ENCODE measurements around the gene MAP3K8. TPM values are rescaled to one million over a fixed set of nuclear protein-coding genes. Genes with fewer than 3 reads are reported as not detected.
"Not testable (repeated sequence)": the region's sequence is repeated elsewhere in the genome, so short reads cannot be mapped to it uniquely, and the experiment has no call there.

MAP3K8 gene
- total RNA-seq, 4 donors from 2014 or later, result 3.2 to 5.3 (median 4.2) TPM

DNA sequence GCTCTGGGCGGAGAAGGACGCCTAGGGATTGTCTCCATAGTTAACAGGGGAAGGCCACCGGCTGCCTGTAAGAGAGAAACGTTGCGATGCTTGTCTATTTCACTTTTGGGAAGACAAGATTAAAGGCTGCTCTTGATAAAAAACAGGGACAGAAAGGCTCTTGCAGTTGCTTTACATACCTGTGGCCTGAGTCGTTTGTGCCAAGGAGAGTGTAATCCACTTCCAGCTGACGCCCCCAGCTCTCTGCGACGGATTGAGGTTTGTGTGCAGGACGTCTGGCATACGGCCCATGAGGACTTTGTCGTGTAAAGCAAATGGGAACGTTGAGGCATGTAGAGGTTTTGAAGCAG lies 1.1 kb downstream of the MAP3K8 start:
- H3K4me1 ChIP-seq, result peaks cover 47 to 62% of the 10 kb centered on the region in 2 donors
- in situ Hi-C loops (cut with MboI; ENCODE audit: low sequenced_read_pairs in 4 of 4) (no loop called here), intact Hi-C loops (cut with DNase I; ENCODE audit: low total_unique reads) (loop anchor here (2.0 to 10.0 kb wide), 4 partner anchors 20 to 430 kb away; partner anchors contain the start of gene MTPAP)
- no peak for TF ChIP-seq POLR2A (IDR thresholded peaks at IDR 0.05)
- no peaks in the 10 kb centered on the region for H3K27me3 ChIP-seq
- no peak for DNase-seq
- peaks cover 0 to 10% of the 10 kb centered on the region in 2 donors for H3K36me3 ChIP-seq
- H3K9me3 ChIP-seq, result no peaks in the 10 kb centered on the region
- peak overlapping the region; percentile 85 to 96 (median 90) for H3K4me3 ChIP-seq
- H3K27ac ChIP-seq, result peak overlapping the region; percentile 94 to 98 (median 97)
- ATAC-seq, result no peak

DNA sequence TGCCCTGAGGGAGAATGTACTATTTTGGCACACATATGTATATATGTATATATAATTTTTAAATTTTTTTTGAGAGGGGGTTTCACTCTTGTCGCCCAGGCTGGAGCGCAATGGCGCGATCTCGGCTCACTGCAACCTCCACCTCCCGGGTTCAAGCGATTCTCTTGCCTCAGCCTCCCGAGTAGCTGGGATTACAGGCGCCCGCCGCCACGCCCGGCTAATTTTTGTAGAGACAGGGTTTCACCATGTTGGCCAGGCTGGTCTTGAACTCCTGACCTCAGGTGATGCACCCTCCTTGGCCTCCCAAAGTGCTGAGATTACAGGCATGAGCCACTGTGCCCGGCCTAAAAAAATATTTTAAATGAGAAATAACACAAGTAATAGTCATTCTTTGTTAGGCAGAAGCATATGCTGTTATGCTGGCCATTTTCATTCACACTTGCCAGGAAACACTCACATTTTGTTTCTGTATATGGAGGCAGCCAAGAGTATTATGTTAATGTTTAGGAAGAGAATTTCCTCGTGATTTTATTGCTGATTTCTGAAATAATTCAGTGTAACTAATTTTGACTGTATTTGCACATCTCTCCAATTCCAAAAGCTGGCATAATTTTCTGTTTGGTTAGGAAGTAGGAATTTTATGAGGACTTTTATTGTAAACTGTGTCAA lies 1.6 kb downstream of the MAP3K8 start:
- ATAC-seq; in situ Hi-C loops (cut with MboI; ENCODE audit: low sequenced_read_pairs in 4 of 4); H3K9me3 ChIP-seq; DNase-seq; H3K27me3 ChIP-seq: not testable (repeated sequence)
- peak overlapping the region; percentile 94 to 98 (median 97) for H3K27ac ChIP-seq
- H3K36me3 ChIP-seq, result peaks cover 0 to 12% of the 10 kb centered on the region in 2 donors
- peak overlapping the region; percentile 85 to 96 (median 90) for H3K4me3 ChIP-seq
- peaks cover 51 to 67% of the 10 kb centered on the region in 2 donors for H3K4me1 ChIP-seq
- intact Hi-C loops (cut with DNase I; ENCODE audit: low total_unique reads), result loop anchor here (2.0 to 10.0 kb wide), 4 partner anchors 19 to 431 kb away; partner anchors contain the start of gene MTPAP

DNA sequence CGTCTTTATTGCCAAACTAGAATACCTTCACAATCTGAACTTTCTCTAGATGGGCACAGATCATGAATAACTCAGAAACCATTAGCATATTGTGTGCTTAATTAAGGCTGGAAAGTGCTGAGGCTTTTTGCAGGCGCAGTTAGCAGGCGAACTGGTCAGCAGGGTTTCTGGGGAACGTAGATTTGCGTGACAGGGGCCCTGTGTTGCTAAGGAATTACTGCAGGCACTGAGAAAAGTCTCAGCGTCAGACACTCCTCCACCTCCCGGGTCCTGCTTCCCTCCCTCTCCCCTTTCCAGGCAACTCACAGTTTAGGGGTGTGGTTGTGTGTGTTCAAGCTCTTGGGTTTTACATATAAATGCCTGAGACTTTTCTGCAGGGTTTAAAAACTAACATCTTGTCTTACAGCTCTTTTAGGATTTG lies 2.2 kb downstream of the MAP3K8 start:
- intact Hi-C loops (cut with DNase I; ENCODE audit: low total_unique reads), result loop anchor here (5.0 to 10.0 kb wide), 2 partner anchors 89 to 431 kb away; partner anchors contain the start of gene MTPAP
- Histone ChIP-seq H3K9me3 (no peaks in the 10 kb centered on the region), H3K27ac (peak overlapping the region; percentile 94 to 98 (median 97)), H3K4me1 (peaks cover 51 to 72% of the 10 kb centered on the region in 2 donors), H3K36me3 (peaks cover 0 to 12% of the 10 kb centered on the region in 2 donors), H3K4me3 (peak overlapping the region; percentile 85 to 96 (median 90)), H3K27me3 (no peaks in the 10 kb centered on the region)
- in situ Hi-C loops (cut with MboI; ENCODE audit: low sequenced_read_pairs in 4 of 4), result no loop called here
- ATAC-seq, result no peak
- no peak for DNase-seq
- TF ChIP-seq, protein P1, sequence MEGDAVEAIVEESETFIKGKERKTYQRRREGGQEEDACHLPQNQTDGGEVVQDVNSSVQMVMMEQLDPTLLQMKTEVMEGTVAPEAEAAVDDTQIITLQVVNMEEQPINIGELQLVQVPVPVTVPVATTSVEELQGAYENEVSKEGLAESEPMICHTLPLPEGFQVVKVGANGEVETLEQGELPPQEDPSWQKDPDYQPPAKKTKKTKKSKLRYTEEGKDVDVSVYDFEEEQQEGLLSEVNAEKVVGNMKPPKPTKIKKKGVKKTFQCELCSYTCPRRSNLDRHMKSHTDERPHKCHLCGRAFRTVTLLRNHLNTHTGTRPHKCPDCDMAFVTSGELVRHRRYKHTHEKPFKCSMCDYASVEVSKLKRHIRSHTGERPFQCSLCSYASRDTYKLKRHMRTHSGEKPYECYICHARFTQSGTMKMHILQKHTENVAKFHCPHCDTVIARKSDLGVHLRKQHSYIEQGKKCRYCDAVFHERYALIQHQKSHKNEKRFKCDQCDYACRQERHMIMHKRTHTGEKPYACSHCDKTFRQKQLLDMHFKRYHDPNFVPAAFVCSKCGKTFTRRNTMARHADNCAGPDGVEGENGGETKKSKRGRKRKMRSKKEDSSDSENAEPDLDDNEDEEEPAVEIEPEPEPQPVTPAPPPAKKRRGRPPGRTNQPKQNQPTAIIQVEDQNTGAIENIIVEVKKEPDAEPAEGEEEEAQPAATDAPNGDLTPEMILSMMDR (IDR thresholded peaks at IDR 0.05 in 4 of 5, conservative IDR thresholded peaks at IDR 0.05 in 1 of 5), result no peak
- TF ChIP-seq POLR2A (IDR thresholded peaks at IDR 0.05), result no peak

DNA sequence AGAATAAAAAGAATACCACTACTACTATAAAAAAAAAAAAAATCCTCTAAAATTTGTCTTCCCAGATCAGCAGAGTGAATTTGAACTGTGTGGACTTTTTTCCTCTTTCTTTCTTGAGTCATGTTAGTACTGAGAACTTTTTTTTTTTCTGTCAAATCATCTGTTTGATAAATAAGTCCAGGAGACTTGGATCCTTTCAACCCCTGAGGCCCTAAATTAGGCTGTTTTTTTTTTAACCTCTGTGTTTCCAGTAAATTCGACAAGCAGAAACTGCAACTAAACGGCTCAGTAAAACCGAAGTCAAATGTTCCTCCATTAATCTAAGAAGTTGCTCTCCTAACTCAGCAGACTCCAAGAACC lies 2.7 kb downstream of the MAP3K8 start:
- Histone ChIP-seq H3K4me3 (peak overlapping the region; percentile 85 to 96 (median 90)), H3K4me1 (peaks cover 54 to 72% of the 10 kb centered on the region in 2 donors)
- in situ Hi-C loops (cut with MboI; ENCODE audit: low sequenced_read_pairs in 4 of 4), result no loop called here

DNA sequence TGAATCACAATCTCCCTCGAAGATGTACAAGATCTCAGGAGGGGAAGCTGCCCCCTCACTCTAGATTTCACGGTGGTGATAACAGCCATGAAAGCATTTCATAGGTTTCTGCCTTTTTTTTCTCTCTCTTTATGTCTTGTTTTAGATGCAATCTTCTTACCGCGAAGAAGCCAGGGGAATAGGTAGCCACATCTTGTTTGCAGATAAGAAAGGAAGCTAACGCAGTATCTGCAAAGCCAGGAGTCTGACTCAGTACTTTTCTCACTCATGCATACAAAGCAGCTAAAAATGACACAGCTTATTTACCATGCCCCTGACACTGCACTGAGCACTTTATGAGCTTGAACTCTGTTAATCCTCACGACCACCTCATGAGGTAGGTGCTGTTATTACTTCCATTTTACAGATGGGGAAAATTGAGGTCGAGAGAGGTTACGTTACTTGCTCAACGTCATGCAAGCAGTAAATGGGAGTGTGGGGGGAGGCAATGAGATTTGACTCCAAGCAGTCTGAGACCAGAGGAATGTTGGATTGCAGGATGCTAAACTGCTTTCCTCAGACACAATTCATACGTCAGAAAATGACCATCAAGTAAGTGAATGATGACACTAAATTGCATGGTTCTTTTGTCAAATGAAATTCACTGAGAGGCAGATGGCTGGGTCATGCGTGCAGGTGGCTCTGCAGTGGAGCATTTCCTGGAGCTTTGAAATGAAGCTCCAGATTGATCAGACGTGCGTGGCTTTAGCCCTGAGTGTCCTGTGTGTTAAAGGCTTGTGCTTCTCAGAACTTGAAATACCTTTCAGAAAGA lies 3.3 kb downstream of the MAP3K8 start:
- in situ Hi-C loops (cut with MboI; ENCODE audit: low sequenced_read_pairs in 4 of 4) (no loop called here), intact Hi-C loops (cut with DNase I; ENCODE audit: low total_unique reads) (loop anchor here (5.0 to 10.0 kb wide), 2 partner anchors 90 to 432 kb away; partner anchors contain the start of gene MTPAP)
- ATAC-seq (no peak), DNase-seq (no peak)
- H3K9me3 ChIP-seq, result no peaks in the 10 kb centered on the region
- peak overlapping the region; percentile 94 to 98 (median 97) for H3K27ac ChIP-seq
- H3K27me3 ChIP-seq, result no peaks in the 10 kb centered on the region
- peak overlapping the region; percentile 85 to 96 (median 90) for H3K4me3 ChIP-seq
- peaks cover 56 to 73% of the 10 kb centered on the region in 2 donors for H3K4me1 ChIP-seq
- H3K36me3 ChIP-seq, result peaks cover 0 to 12% of the 10 kb centered on the region in 2 donors
- TF ChIP-seq, protein P1 (IDR thresholded peaks at IDR 0.05 in 4 of 5, conservative IDR thresholded peaks at IDR 0.05 in 1 of 5), result no peak
- no peak for TF ChIP-seq POLR2A (IDR thresholded peaks at IDR 0.05)

More for the DNA sequence above, 2.7 kb downstream of the MAP3K8 start:
- Histone ChIP-seq H3K27me3 (no peaks in the 10 kb centered on the region), H3K27ac (peak overlapping the region; percentile 94 to 98 (median 97)), H3K9me3 (no peaks in the 10 kb centered on the region), H3K36me3 (peaks cover 0 to 12% of the 10 kb centered on the region in 2 donors)
- DNase-seq, result no peak
- intact Hi-C loops (cut with DNase I; ENCODE audit: low total_unique reads), result loop anchor here (5.0 to 10.0 kb wide), 2 partner anchors 89 to 432 kb away; partner anchors contain the start of gene MTPAP
- ATAC-seq, result no peak
- TF ChIP-seq, protein P1 (IDR thresholded peaks at IDR 0.05 in 4 of 5, conservative IDR thresholded peaks at IDR 0.05 in 1 of 5), result no peak
- no peak for TF ChIP-seq POLR2A (IDR thresholded peaks at IDR 0.05)

Measured in gastrocnemius medialis (tissue), 4 donors.